HepG2 (cell line): ENCODE data around the gene DPAGT1. TPM values are rescaled to one million over a fixed set of nuclear protein-coding genes. Genes with fewer than 3 reads are reported as not detected.

ENCODE experiments used
- ATF2 ChIP-seq: sonication (generic); formaldehyde crosslinking; IDR thresholded peaks from 2 replicates; pipeline ENCODE4 v1.4.0; 2020; ENCODE audit warnings: missing genetic modification reagents
- ATF7 ChIP-seq, 2 experiments: fragments of 450-650 bp in 1 of 2; sonication (generic) in 1 of 2; formaldehyde crosslinking in 1 of 2; IDR thresholded peaks; 2 replicates each; pipeline versions ENCODE4 v1.4.0 to v1.6.1; 2016 to 2020; ENCODE audit warnings: antibody characterized with exemption in 1 of 2, mild to moderate bottlenecking in 1 of 2, missing genetic modification reagents in 1 of 2
- BRF2 ChIP-seq: sonication (generic); formaldehyde crosslinking; IDR thresholded peaks from 2 replicates; pipeline ENCODE4 v1.8.1; 2022; ENCODE audit warnings: mild to moderate bottlenecking, missing genetic modification reagents
- DR1 ChIP-seq: sonication (generic); formaldehyde crosslinking; IDR thresholded peaks from 2 replicates; pipeline ENCODE4 v1.8.0; 2021; ENCODE audit warnings: mild to moderate bottlenecking, missing genetic modification reagents, inconsistent platforms
- HOXA3 ChIP-seq: sonication (generic); formaldehyde crosslinking; IDR thresholded peaks from 2 replicates; pipeline ENCODE4 v1.5.0; 2020; ENCODE audit warnings: missing genetic modification reagents
- KLF6 ChIP-seq: IDR thresholded peaks from 2 replicates; pipeline ENCODE4 v1.8.0; 2016; ENCODE audit warnings: missing biosample characterization, missing genetic modification reagents
- KLF9 ChIP-seq: IDR thresholded peaks from 2 replicates; pipeline ENCODE4 v1.6.1; 2016; ENCODE audit warnings: low read depth
- LBX2 ChIP-seq: sonication (generic); formaldehyde crosslinking; IDR thresholded peaks from 2 replicates; pipeline ENCODE4 v1.5.0; 2020; ENCODE audit warnings: missing genetic modification reagents, mild to moderate bottlenecking, borderline replicate concordance
- PHF8 ChIP-seq: sonication (generic); formaldehyde crosslinking; IDR thresholded peaks from 2 replicates; pipeline ENCODE4 v1.5.0; 2020; ENCODE audit warnings: missing genetic modification reagents
- REL ChIP-seq: sonication (generic); formaldehyde crosslinking; conservative IDR thresholded peaks from 2 replicates; pipeline ENCODE4 v1.8.0; 2022; ENCODE audit warnings: mild to moderate bottlenecking, missing genetic modification reagents, moderate library complexity
- SIX4 ChIP-seq: sonication (generic); formaldehyde crosslinking; IDR thresholded peaks from 2 replicates; pipeline ENCODE4 v1.4.0; 2020; ENCODE audit warnings: missing genetic modification reagents
- TEAD2 ChIP-seq: sonication (generic); formaldehyde crosslinking; IDR thresholded peaks from 2 replicates; pipeline ENCODE4 v1.9.0; 2021; ENCODE audit warnings: missing genetic modification reagents
- ZBTB10 ChIP-seq: sonication (generic); formaldehyde crosslinking; IDR thresholded peaks from 2 replicates; pipeline ENCODE4 v1.4.0; 2020; ENCODE audit warnings: missing genetic modification reagents, borderline replicate concordance
- ZC3H4 ChIP-seq: sonication (generic); formaldehyde crosslinking; IDR thresholded peaks from 2 replicates; pipeline ENCODE4 v1.4.0; 2020; ENCODE audit warnings: missing genetic modification reagents, borderline replicate concordance
- ZNF10 ChIP-seq: sonication (generic); formaldehyde crosslinking; IDR thresholded peaks from 2 replicates; pipeline ENCODE4 v1.4.0; 2020; ENCODE audit warnings: mild to moderate bottlenecking, low read depth, missing genetic modification reagents, borderline replicate concordance
- ZNF232 ChIP-seq: sonication (generic); formaldehyde crosslinking; IDR thresholded peaks from 2 replicates; pipeline ENCODE4 v1.4.0; 2020; ENCODE audit warnings: missing genetic modification reagents, borderline replicate concordance
- ZNF235 ChIP-seq: sonication (generic); formaldehyde crosslinking; IDR thresholded peaks from 2 replicates; pipeline ENCODE4 v1.8.1; 2023; ENCODE audit warnings: mild to moderate bottlenecking, missing genetic modification reagents, borderline replicate concordance
- ZNF282 ChIP-seq: fragments of 450-650 bp; IDR thresholded peaks from 2 replicates; pipeline ENCODE4 v1.6.1; 2018; ENCODE audit not compliant: partially characterized antibody
- ZNF383 ChIP-seq: sonication (generic); formaldehyde crosslinking; IDR thresholded peaks from 2 replicates; pipeline ENCODE4 v1.4.0; 2020; ENCODE audit warnings: missing genetic modification reagents, mild to moderate bottlenecking, borderline replicate concordance
- ZNF550 ChIP-seq: sonication (generic); formaldehyde crosslinking; IDR thresholded peaks from 2 replicates; pipeline ENCODE4 v1.4.0; 2020; ENCODE audit warnings: mild to moderate bottlenecking, missing genetic modification reagents, borderline replicate concordance
- ZSCAN22 ChIP-seq: sonication (generic); formaldehyde crosslinking; IDR thresholded peaks from 2 replicates; pipeline ENCODE4 v1.4.0; 2020; ENCODE audit warnings: mild to moderate bottlenecking, missing genetic modification reagents
- ZSCAN25 ChIP-seq: sonication (generic); formaldehyde crosslinking; IDR thresholded peaks from 2 replicates; pipeline ENCODE4 v1.8.0; 2022; ENCODE audit warnings: mild to moderate bottlenecking, missing genetic modification reagents
- polyA plus RNA-seq, 8 experiments: library from polyadenylated mRNA; depleted of rRNA in 3 of 8; stranded (reverse) in 7 of 8; unstranded in 1 of 8; fragments of >200 nt; fragmentation: Illumina TruSeq in 4 of 8; extraction: Trizol in 4 of 8; gene quantifications; 2 replicates each; pipeline versions ENCODE4 v1.2.1 to v1.2.3, GENCODE V29; 2011 to 2016; ENCODE audit warnings: low read depth in 4 of 8, missing spikeins in 1 of 8, mixed read lengths in 1 of 8; ENCODE audit not compliant: insufficient read depth in 1 of 8
- total RNA-seq, 5 experiments: library from RNA; depleted of rRNA; stranded (reverse); fragments of >200 nt; fragmentation: Illumina TruSeq; extraction: Trizol; gene quantifications; 2 replicates each; pipeline ENCODE4 v1.2.3, GENCODE V29; 2016; ENCODE audit warnings: low read depth in 1 of 5
- TF ChIP-seq, protein P1 (sequence below): sonication (generic); formaldehyde crosslinking; IDR thresholded peaks from 2 replicates; pipeline ENCODE4 v1.4.0; 2020; ENCODE audit warnings: missing genetic modification reagents

The DPAGT1 gene
- total and polyA plus RNA-seq, 2 of the 13 experiments (the other 11 are each of a cell fraction or from before 2014, with no cell fraction given), result 37.6 to 70.7 TPM

GRCh38 chr11:119093942-119094815 lies 7.5 kb downstream of the DPAGT1 start (continued):
- no peak for TF ChIP-seq KLF9 (CRISPR knock-in tag)
- TF ChIP-seq HOXA3 (CRISPR knock-in tag), result peak; percentile 32; the same call in 1 of the 2 replicates
- TF ChIP-seq ZNF232 (CRISPR knock-in tag), result peak; percentile 75; the same call in 1 of the 2 replicates
- no peak for TF ChIP-seq SIX4
- no peak for TF ChIP-seq LBX2 (CRISPR knock-in tag)
- TF ChIP-seq TEAD2, result no peak
- no peak for TF ChIP-seq KLF6 (CRISPR knock-in tag)
- no peak for TF ChIP-seq ZSCAN22 (CRISPR knock-in tag)
- no peak for TF ChIP-seq BRF2
- TF ChIP-seq ZBTB10 (CRISPR knock-in tag), result no peak
- TF ChIP-seq ATF2 (CRISPR knock-in tag), result 0 out of 2 replicates have a peak, but pooled peaks have one; percentile 32
- no peak for TF ChIP-seq ZNF550 (CRISPR knock-in tag)
- no peak for TF ChIP-seq REL (CRISPR knock-in tag)
- TF ChIP-seq DR1 (CRISPR knock-in tag), result no peak
- TF ChIP-seq ZNF282, result no peak
- TF ChIP-seq ZC3H4 (CRISPR knock-in tag), result no peak
- no peak for TF ChIP-seq ATF7 (IDR thresholded peaks at IDR 0.05)
- no peak for TF ChIP-seq ATF7 (CRISPR knock-in tag; IDR thresholded peaks at IDR 0.05)
- TF ChIP-seq ZNF235 (CRISPR knock-in tag), result peak; percentile 9; the same call in 1 of the 2 replicates
- TF ChIP-seq PHF8, result peak; percentile 72
- TF ChIP-seq ZNF383 (CRISPR knock-in tag), result no peak
- TF ChIP-seq, protein P1, sequence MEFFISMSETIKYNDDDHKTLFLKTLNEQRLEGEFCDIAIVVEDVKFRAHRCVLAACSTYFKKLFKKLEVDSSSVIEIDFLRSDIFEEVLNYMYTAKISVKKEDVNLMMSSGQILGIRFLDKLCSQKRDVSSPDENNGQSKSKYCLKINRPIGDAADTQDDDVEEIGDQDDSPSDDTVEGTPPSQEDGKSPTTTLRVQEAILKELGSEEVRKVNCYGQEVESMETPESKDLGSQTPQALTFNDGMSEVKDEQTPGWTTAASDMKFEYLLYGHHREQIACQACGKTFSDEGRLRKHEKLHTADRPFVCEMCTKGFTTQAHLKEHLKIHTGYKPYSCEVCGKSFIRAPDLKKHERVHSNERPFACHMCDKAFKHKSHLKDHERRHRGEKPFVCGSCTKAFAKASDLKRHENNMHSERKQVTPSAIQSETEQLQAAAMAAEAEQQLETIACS (CRISPR knock-in tag), result no peak
- no peak for TF ChIP-seq ZSCAN25 (CRISPR knock-in tag)
- no peak for TF ChIP-seq ZNF10 (CRISPR knock-in tag)
